Choroid plexus epithelial cell (primary cell): ENCODE measurements around the gene FAM124A.

Source experiments
- DNase-seq: peaks from one replicate; pipeline ENCODE4 v3.0.0-alpha.2; 2010; ENCODE audit warnings: low read depth
- H3K4me3 ChIP-seq: 2 replicates; pipeline ENCODE4 v1.5.1; 2011; ENCODE audit warnings: low read depth, mild to moderate bottlenecking, control low read depth, low read length, moderate library complexity
- CTCF ChIP-seq: conservative IDR thresholded peaks from 2 replicates; pipeline ENCODE4 v1.5.1; 2011; ENCODE audit warnings: low read depth, mild to moderate bottlenecking, control low read depth, inconsistent platforms, low read length, moderate library complexity

FAM124A gene

GRCh38 chr13:51225029-51225428 is 2.8 kb downstream of the FAM124A start:
- peak; percentile 10 for DNase-seq
- TF ChIP-seq CTCF = no peak
- no peak overlapping the region for H3K4me3 ChIP-seq

- TF ChIP-seq CTCF = no peak
- DNase-seq = no peak
Observed at GRCh38 chr13:51227404-51227803, 5.2 kb downstream of the FAM124A start.

GRCh38 chr13:51229101-51229719 is 7.0 kb downstream of the FAM124A start:
- no peak overlapping the region for H3K4me3 ChIP-seq
- TF ChIP-seq CTCF = no peak
- no peak for DNase-seq

More at GRCh38 chr13:51227404-51227803, 5.2 kb downstream of the FAM124A start:
- H3K4me3 ChIP-seq = no peak overlapping the region

- no peak for TF ChIP-seq CTCF
- DNase-seq = no peak
- H3K4me3 ChIP-seq = no peak overlapping the region
Observed at GRCh38 chr13:51229731-51230130, 7.5 kb downstream of the FAM124A start.

- no peak for TF ChIP-seq CTCF
- H3K4me3 ChIP-seq = peak overlapping the region; percentile 4
- peak; percentile 66 for DNase-seq
Observed at GRCh38 chr13:51230477-51231105, 8.4 kb downstream of the FAM124A start.

GRCh38 chr13:51231456-51231855 is 9.3 kb downstream of the FAM124A start:
- TF ChIP-seq CTCF = no peak
- H3K4me3 ChIP-seq = no peak overlapping the region
- no peak for DNase-seq

- no peak for DNase-seq
- TF ChIP-seq CTCF = no peak
- no peak overlapping the region for H3K4me3 ChIP-seq
Observed at GRCh38 chr13:51232328-51232727, 10.1 kb downstream of the FAM124A start.
